Gastrocnemius medialis (tissue), 4 donors: ENCODE measurements around the gene SETBP1. TPM values are rescaled to one million over a fixed set of nuclear protein-coding genes. Genes with fewer than 3 reads are reported as not detected.

Source experiments
- ATAC-seq, 2 donors: fragments of 150-250 bp; one replicate each; pipeline ENCODE4 v1.9.1; 2016
- DNase-seq, 2 donors: peaks; one replicate each; pipeline ENCODE4 v3.0.0-alpha.2; 2019
- H3K27ac ChIP-seq, 4 donors: fragments of 200-600 bp; sonication (generic); 1 replicate in 1 of 4; 2 replicates in 3 of 4; pipeline ENCODE4 v1.5.1; 2016 to 2018; ENCODE audit warnings: mild to moderate bottlenecking in 2 of 4, moderate library complexity in 1 of 4
- H3K27me3 ChIP-seq, 3 donors: fragments of 200-600 bp; sonication (generic) in 2 of 3; 1 replicate in 1 of 3; 2 replicates in 2 of 3; pipeline versions ENCODE4 v1.5.1 to v1.6.0; 2016 to 2019; ENCODE audit warnings: mild to moderate bottlenecking in 1 of 3, moderate library complexity in 1 of 3
- H3K36me3 ChIP-seq, 2 donors: fragments of 200-600 bp; sonication (generic) in 1 of 2; one replicate each; pipeline ENCODE4 v1.5.1; 2017 to 2018
- H3K4me1 ChIP-seq, 2 donors: fragments of 200-600 bp; sonication (generic) in 1 of 2; one replicate each; pipeline ENCODE4 v1.5.1; 2016 to 2017; ENCODE audit warnings: mild to moderate bottlenecking in 2 of 2
- H3K4me3 ChIP-seq, 4 donors: fragments of 200-600 bp; sonication (generic) in 3 of 4; 1 replicate in 1 of 4; 2 replicates in 3 of 4; pipeline ENCODE4 v1.5.1; 2016 to 2019; ENCODE audit warnings: mild to moderate bottlenecking in 2 of 4
- H3K9me3 ChIP-seq, 3 donors: fragments of 200-600 bp; sonication (generic) in 2 of 3; 1 replicate in 1 of 3; 2 replicates in 2 of 3; pipeline ENCODE4 v1.5.1; 2016 to 2019
- CTCF ChIP-seq, 5 experiments: fragments of 450-650 bp in 3 of 5; fragments of 200-600 bp in 2 of 5; sonication (generic) in 2 of 5; IDR thresholded peaks in 4 of 5; conservative IDR thresholded peaks in 1 of 5; 1 replicate in 4 of 5; 2 replicates in 1 of 5; pipeline ENCODE4 v1.5.1; 2016 to 2019; ENCODE audit warnings: antibody characterized with exemption in 5 of 5, mild to moderate bottlenecking in 3 of 5, moderate library complexity in 3 of 5
- POLR2A ChIP-seq, 2 donors: fragments of 450-650 bp; IDR thresholded peaks; one replicate each; pipeline ENCODE4 v1.6.1; 2017; ENCODE audit warnings: antibody characterized with exemption in 2 of 2, mild to moderate bottlenecking in 2 of 2, moderate library complexity in 2 of 2
- in situ Hi-C, 4 donors: fragments of 200-750 bp; cut with MboI; loops; one replicate each; pipeline versions ENCODE4 v1.15.0 to v1.8.0; 2017; ENCODE audit warnings: low sequenced_read_pairs in 4 of 4
- intact Hi-C: fragments of 100-400 bp; cut with DNase I; formaldehyde crosslinking; loops from one replicate; pipeline ENCODE4 v1.15.1; 2023; ENCODE audit warnings: low total_unique reads
- microRNA-seq, 2 donors: library from miRNA; unstranded; fragments of <30 nt; microRNA quantifications; one replicate each; pipeline ENCODE4, GENCODE V29; 2016; ENCODE audit warnings: borderline replicate concordance in 2 of 2
- total RNA-seq, 4 donors: library from RNA; depleted of rRNA; stranded (reverse); fragments of >200 nt; gene quantifications; one replicate each; pipeline versions ENCODE4 v1.1.0 to v1.2.3, GENCODE V29; 2016

SETBP1 gene
- total RNA-seq, 4 donors from 2014 or later: 9.2 to 20.0 (median 15.3) TPM

GRCh38 chr18:45110577-45111501 is 430.2 kb downstream of the SETBP1 start:
- Histone ChIP-seq H3K9me3 (no peaks in the 10 kb centered on the region), H3K4me3 (no peak overlapping the region), H3K4me1 (peaks cover 0 to 10% of the 10 kb centered on the region in 2 donors), H3K36me3 (no peaks in the 10 kb centered on the region), H3K27me3 (no peaks in the 10 kb centered on the region), H3K27ac (peak overlapping the region in 2 of 4 donors; percentile 45 to 64)
- no peak for TF ChIP-seq CTCF (IDR thresholded peaks at IDR 0.05 in 4 of 5, conservative IDR thresholded peaks at IDR 0.05 in 1 of 5)
- TF ChIP-seq POLR2A (IDR thresholded peaks at IDR 0.05): no peak
- peak; percentile 78 to 90 for ATAC-seq
- DNase-seq: peak; percentile 19 to 40
- in situ Hi-C loops (no loop called here), intact Hi-C loops (no loop called here)

- DNase-seq (no peak), ATAC-seq (no peak)
- Histone ChIP-seq H3K4me1 (peaks cover 0 to 10% of the 10 kb centered on the region in 2 donors), H3K4me3 (no peak overlapping the region), H3K27me3 (no peaks in the 10 kb centered on the region), H3K36me3 (no peaks in the 10 kb centered on the region), H3K27ac (peak overlapping the region in 2 of 4 donors; percentile 45 to 64), H3K9me3 (no peaks in the 10 kb centered on the region)
- in situ Hi-C loops (no loop called here), intact Hi-C loops (no loop called here)
- TF ChIP-seq CTCF (IDR thresholded peaks at IDR 0.05 in 4 of 5, conservative IDR thresholded peaks at IDR 0.05 in 1 of 5) (no peak), POLR2A (IDR thresholded peaks at IDR 0.05) (no peak)
Observed at GRCh38 chr18:45111502-45111848, 430.8 kb downstream of the SETBP1 start.

GRCh38 chr18:45112682-45113081 is 432.0 kb downstream of the SETBP1 start:
- H3K9me3 ChIP-seq: no peaks in the 10 kb centered on the region
- H3K27me3 ChIP-seq: no peaks in the 10 kb centered on the region
- H3K4me1 ChIP-seq: peaks cover 0 to 10% of the 10 kb centered on the region in 2 donors
- in situ Hi-C loops: no loop called here
- no peak overlapping the region for H3K4me3 ChIP-seq
- no peak for ATAC-seq
- DNase-seq: no peak
- H3K27ac ChIP-seq: no peak overlapping the region
- TF ChIP-seq POLR2A (IDR thresholded peaks at IDR 0.05) (no peak), CTCF (IDR thresholded peaks at IDR 0.05 in 4 of 5, conservative IDR thresholded peaks at IDR 0.05 in 1 of 5) (no peak)
- H3K36me3 ChIP-seq: no peaks in the 10 kb centered on the region
- intact Hi-C loops: no loop called here

- ATAC-seq (no peak), DNase-seq (no peak)
- Histone ChIP-seq H3K9me3 (no peaks in the 10 kb centered on the region), H3K4me1 (no peaks in the 10 kb centered on the region), H3K27ac (no peak overlapping the region), H3K36me3 (no peaks in the 10 kb centered on the region), H3K27me3 (no peaks in the 10 kb centered on the region), H3K4me3 (no peak overlapping the region)
- in situ Hi-C loops: no loop called here
- TF ChIP-seq CTCF (IDR thresholded peaks at IDR 0.05 in 4 of 5, conservative IDR thresholded peaks at IDR 0.05 in 1 of 5): no peak
- no peak for TF ChIP-seq POLR2A (IDR thresholded peaks at IDR 0.05)
- intact Hi-C loops: no loop called here
Observed at GRCh38 chr18:45116116-45116515, 435.4 kb downstream of the SETBP1 start.

Small RNAs within 50 kb of the gene (microRNA-seq; reads per million reads assigned to microRNA genes)
- 0 reads per million in 2 donors for gene MIR4319
